Large intestine (tissue), 3 donors: ENCODE data around the gene NACC1. TPM values are rescaled to one million over a fixed set of nuclear protein-coding genes. Genes with fewer than 3 reads are reported as not detected.

ENCODE experiments used
- DNase-seq, 2 donors: peaks; one replicate each; pipeline versions ENCODE4 v3.0.0 to v3.0.0-alpha.2; 2013
- H3K27ac ChIP-seq: one replicate; pipeline ENCODE4 v1.5.1; 2013; ENCODE audit warnings: low read length
- H3K27me3 ChIP-seq: 2 replicates; pipeline ENCODE4 v1.6.1; 2013; ENCODE audit warnings: low read length; ENCODE audit not compliant: control insufficient read depth, insufficient read depth
- H3K36me3 ChIP-seq: 2 replicates; pipeline ENCODE4 v1.6.1; 2013; ENCODE audit warnings: low read length; ENCODE audit not compliant: control insufficient read depth, insufficient read depth
- H3K4me1 ChIP-seq: one replicate; pipeline ENCODE4 v1.6.1; 2013; ENCODE audit warnings: low read length; ENCODE audit not compliant: control insufficient read depth, insufficient read depth
- H3K4me3 ChIP-seq: one replicate; pipeline ENCODE4 v1.5.1; 2013; ENCODE audit warnings: low read length
- H3K9me3 ChIP-seq: one replicate; pipeline ENCODE4 v1.6.1; 2013; ENCODE audit warnings: mild to moderate bottlenecking, low read depth, low read length, moderate library complexity; ENCODE audit not compliant: control insufficient read depth
- WGBS: methylation state at CpG from one replicate; pipeline ENCODE4 v1.1.5; 2013; ENCODE audit warnings: low lambda C conversion rate; ENCODE audit not compliant: insufficient coverage; 5-methylcytosine and 5-hydroxymethylcytosine counted together
- polyA plus RNA-seq: library from polyadenylated mRNA; unstranded; fragments of 120-200 nt; gene quantifications from one replicate; pipeline ENCODE4 v1.2.1, GENCODE V29; 2013

The NACC1 gene
- polyA plus RNA-seq, 1 donor, result 19.4 TPM

- no peaks in the 10 kb centered on the region for H3K9me3 ChIP-seq
- no peak overlapping the region for H3K27ac ChIP-seq
- DNase-seq, result no peak
- H3K36me3 ChIP-seq, result peaks cover 10% of the 10 kb centered on the region
- peaks cover 31% of the 10 kb centered on the region for H3K4me1 ChIP-seq
- H3K4me3 ChIP-seq, result no peak overlapping the region
- H3K27me3 ChIP-seq, result no peaks in the 10 kb centered on the region
- no CpG with 5 or more reads among the region's 6 CpGs for WGBS
Measured at GRCh38 chr19:13076787-13077186, 41.3 kb upstream of the NACC1 start.

GRCh38 chr19:13077240-13077639 is 40.8 kb upstream of the NACC1 start:
- Histone ChIP-seq H3K4me3 (no peak overlapping the region), H3K27ac (no peak overlapping the region), H3K4me1 (peaks cover 31% of the 10 kb centered on the region), H3K9me3 (no peaks in the 10 kb centered on the region), H3K36me3 (peaks cover 10% of the 10 kb centered on the region), H3K27me3 (no peaks in the 10 kb centered on the region)
- no CpG with 5 or more reads among the region's 11 CpGs for WGBS
- no peak for DNase-seq

- H3K4me1 ChIP-seq, result peaks cover 33% of the 10 kb centered on the region
- no peak overlapping the region for H3K27ac ChIP-seq
- peaks cover 10% of the 10 kb centered on the region for H3K36me3 ChIP-seq
- no peak for DNase-seq
- no peak overlapping the region for H3K4me3 ChIP-seq
- H3K27me3 ChIP-seq, result peaks cover 3% of the 10 kb centered on the region
- no CpG with 5 or more reads among the region's 10 CpGs for WGBS
- H3K9me3 ChIP-seq, result no peaks in the 10 kb centered on the region
Measured at GRCh38 chr19:13078381-13078780, 39.7 kb upstream of the NACC1 start.

GRCh38 chr19:13078897-13079541 is 39.0 kb upstream of the NACC1 start:
- Histone ChIP-seq H3K27ac (peak overlapping the region; percentile 65), H3K27me3 (peaks cover 3% of the 10 kb centered on the region), H3K36me3 (peaks cover 6% of the 10 kb centered on the region), H3K4me1 (peaks cover 33% of the 10 kb centered on the region), H3K4me3 (no peak overlapping the region), H3K9me3 (no peaks in the 10 kb centered on the region)
- no peak for DNase-seq
- WGBS, result 92% methylated on average over 2 of the region's 12 CpGs

GRCh38 chr19:13079542-13079986 is 38.5 kb upstream of the NACC1 start:
- peak overlapping the region; percentile 65 for H3K27ac ChIP-seq
- peaks cover 4% of the 10 kb centered on the region for H3K36me3 ChIP-seq
- no peaks in the 10 kb centered on the region for H3K9me3 ChIP-seq
- peak; percentile 60 to 76 for DNase-seq
- H3K27me3 ChIP-seq, result peaks cover 3% of the 10 kb centered on the region
- WGBS, result no CpG with 5 or more reads among the region's 16 CpGs
- peaks cover 33% of the 10 kb centered on the region for H3K4me1 ChIP-seq
- H3K4me3 ChIP-seq, result no peak overlapping the region

- Histone ChIP-seq H3K27ac (no peak overlapping the region), H3K4me1 (peaks cover 26% of the 10 kb centered on the region), H3K4me3 (no peak overlapping the region), H3K27me3 (peaks cover 28% of the 10 kb centered on the region), H3K36me3 (no peaks in the 10 kb centered on the region), H3K9me3 (no peaks in the 10 kb centered on the region)
- DNase-seq, result peak in 1 of 2 donors; percentile 34
- WGBS, result no CpG with 5 or more reads among the region's 14 CpGs
Measured at GRCh38 chr19:13082192-13083007, 35.7 kb upstream of the NACC1 start.

- peaks cover 20% of the 10 kb centered on the region for H3K4me1 ChIP-seq
- no peak for DNase-seq
- no CpG with 5 or more reads among the region's 7 CpGs for WGBS
Measured at GRCh38 chr19:13083008-13083404, 35.1 kb upstream of the NACC1 start.

GRCh38 chr19:13083627-13084026 is 34.4 kb upstream of the NACC1 start:
- H3K9me3 ChIP-seq, result no peaks in the 10 kb centered on the region
- DNase-seq, result no peak
- no peak overlapping the region for H3K4me3 ChIP-seq
- no CpG with 5 or more reads among the region's 9 CpGs for WGBS
- no peaks in the 10 kb centered on the region for H3K36me3 ChIP-seq
- peaks cover 32% of the 10 kb centered on the region for H3K27me3 ChIP-seq
- no peak overlapping the region for H3K27ac ChIP-seq
- H3K4me1 ChIP-seq, result peaks cover 14% of the 10 kb centered on the region

More at GRCh38 chr19:13083008-13083404, 35.1 kb upstream of the NACC1 start:
- Histone ChIP-seq H3K27ac (no peak overlapping the region), H3K9me3 (no peaks in the 10 kb centered on the region), H3K36me3 (no peaks in the 10 kb centered on the region), H3K27me3 (peaks cover 32% of the 10 kb centered on the region), H3K4me3 (no peak overlapping the region)

- Histone ChIP-seq H3K9me3 (no peaks in the 10 kb centered on the region), H3K4me1 (peaks cover 2% of the 10 kb centered on the region), H3K4me3 (no peak overlapping the region), H3K27me3 (peaks cover 33% of the 10 kb centered on the region), H3K36me3 (no peaks in the 10 kb centered on the region), H3K27ac (no peak overlapping the region)
- DNase-seq, result no peak
- whole genome bisulfite sequencing, result no CpG with 5 or more reads among the region's 7 CpGs
Measured at GRCh38 chr19:13085666-13086065, 32.4 kb upstream of the NACC1 start.

GRCh38 chr19:13086341-13086740 is 31.7 kb upstream of the NACC1 start:
- DNase-seq, result no peak
- no CpG with 5 or more reads among the region's 2 CpGs for WGBS
- Histone ChIP-seq H3K9me3 (no peaks in the 10 kb centered on the region), H3K4me3 (no peak overlapping the region), H3K36me3 (no peaks in the 10 kb centered on the region), H3K27me3 (peaks cover 36% of the 10 kb centered on the region), H3K4me1 (peaks cover 2% of the 10 kb centered on the region), H3K27ac (no peak overlapping the region)
